ENCODE data around the gene DEFB110. TPM values are rescaled to one million over a fixed set of nuclear protein-coding genes. Genes with fewer than 3 reads are reported as not detected.

The DEFB110 gene
- total RNA-seq, 2 experiments from 2014 or later = not detected

Other genes with a start within 250 kb of the DEFB110 start
- gene PGK2, start 234.7 kb downstream of the DEFB110 start, total RNA-seq = not detected
- gene CRISP1, start 155.5 kb downstream of the DEFB110 start, total RNA-seq = not detected
- gene DEFB114, start 57.8 kb downstream of the DEFB110 start, total RNA-seq = not detected
- not detected for gene DEFB113, start 52.4 kb downstream of the DEFB110 start, total RNA-seq
- not detected for gene DEFB112, start 27.9 kb upstream of the DEFB110 start, total RNA-seq

All from activated CD8-positive, alpha-beta T cell treated with anti-CD3 and anti-CD28 coated beads for 36 hours (primary cell).